Esophagus squamous epithelium (tissue), 4 donors: ENCODE results near the gene PCCA.

Experiments used
- POLR2A ChIP-seq, 4 donors: fragments of 450-650 bp; IDR thresholded peaks; one replicate each; pipeline ENCODE4 v1.6.1; 2017; ENCODE audit warnings: antibody characterized with exemption in 4 of 4, mild to moderate bottlenecking in 4 of 4, moderate library complexity in 3 of 4
- TF ChIP-seq, protein P1 (sequence below), 6 experiments: fragments of 450-650 bp in 4 of 6; fragments of 200-600 bp in 2 of 6; sonication (generic) in 2 of 6; IDR thresholded peaks; one replicate each; pipeline ENCODE4 v1.5.1; 2016 to 2019; ENCODE audit warnings: antibody characterized with exemption in 6 of 6, mild to moderate bottlenecking in 4 of 6, moderate library complexity in 4 of 6

DNA sequence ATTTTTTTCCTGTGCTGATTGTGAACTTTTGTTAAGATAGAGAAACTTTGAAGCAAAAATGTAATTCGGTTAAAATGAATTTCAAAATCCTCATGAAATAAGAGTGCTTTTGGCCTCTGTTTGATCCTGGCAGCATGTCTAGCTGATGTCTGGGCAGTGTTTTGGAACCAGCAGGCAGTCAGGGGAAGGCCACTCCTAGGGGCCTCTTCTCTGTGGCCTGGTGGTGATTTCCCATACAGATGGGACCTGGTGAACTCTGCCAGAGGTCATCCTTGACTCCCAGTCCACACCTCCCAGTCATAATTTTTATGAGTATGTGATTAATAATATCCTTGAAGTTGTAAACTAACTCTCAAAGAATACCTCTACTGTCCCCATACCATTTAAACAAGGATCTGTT is 226.6 kb downstream of the PCCA start:
- TF ChIP-seq, protein P1, sequence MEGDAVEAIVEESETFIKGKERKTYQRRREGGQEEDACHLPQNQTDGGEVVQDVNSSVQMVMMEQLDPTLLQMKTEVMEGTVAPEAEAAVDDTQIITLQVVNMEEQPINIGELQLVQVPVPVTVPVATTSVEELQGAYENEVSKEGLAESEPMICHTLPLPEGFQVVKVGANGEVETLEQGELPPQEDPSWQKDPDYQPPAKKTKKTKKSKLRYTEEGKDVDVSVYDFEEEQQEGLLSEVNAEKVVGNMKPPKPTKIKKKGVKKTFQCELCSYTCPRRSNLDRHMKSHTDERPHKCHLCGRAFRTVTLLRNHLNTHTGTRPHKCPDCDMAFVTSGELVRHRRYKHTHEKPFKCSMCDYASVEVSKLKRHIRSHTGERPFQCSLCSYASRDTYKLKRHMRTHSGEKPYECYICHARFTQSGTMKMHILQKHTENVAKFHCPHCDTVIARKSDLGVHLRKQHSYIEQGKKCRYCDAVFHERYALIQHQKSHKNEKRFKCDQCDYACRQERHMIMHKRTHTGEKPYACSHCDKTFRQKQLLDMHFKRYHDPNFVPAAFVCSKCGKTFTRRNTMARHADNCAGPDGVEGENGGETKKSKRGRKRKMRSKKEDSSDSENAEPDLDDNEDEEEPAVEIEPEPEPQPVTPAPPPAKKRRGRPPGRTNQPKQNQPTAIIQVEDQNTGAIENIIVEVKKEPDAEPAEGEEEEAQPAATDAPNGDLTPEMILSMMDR (IDR thresholded peaks at IDR 0.05), result no peak
- TF ChIP-seq POLR2A (IDR thresholded peaks at IDR 0.05), result no peak
